Activated naive CD8-positive, alpha-beta T cell treated with anti-CD3 and anti-CD28 coated beads for 36 hours (primary cell): ENCODE results near the gene PCDHGB2. TPM values are rescaled to one million over a fixed set of nuclear protein-coding genes. Genes with fewer than 3 reads are reported as not detected.
"Not testable (repeated sequence)": the region's sequence is repeated elsewhere in the genome, so short reads cannot be mapped to it uniquely, and the experiment has no call there.

Source experiments
- DNase-seq: peaks from one replicate; pipeline ENCODE4 v3.0.0; 2021
- H3K27ac Mint-ChIP-seq: one replicate; pipeline ENCODE4 v1.8.0; 2022; ENCODE audit warnings: mild to moderate bottlenecking, moderate library complexity, mixed read lengths
- H3K27me3 Mint-ChIP-seq: one replicate; pipeline ENCODE4 v1.8.0; 2022; ENCODE audit warnings: mild to moderate bottlenecking, mixed read lengths
- H3K36me3 Mint-ChIP-seq: one replicate; pipeline ENCODE4 v1.8.0; 2021; ENCODE audit warnings: mild to moderate bottlenecking, mixed read lengths
- H3K4me1 Mint-ChIP-seq: one replicate; pipeline ENCODE4 v1.8.0; 2021; ENCODE audit warnings: mixed read lengths
- H3K4me3 Mint-ChIP-seq: one replicate; pipeline ENCODE4 v1.8.0; 2022; ENCODE audit warnings: mild to moderate bottlenecking, moderate library complexity, mixed read lengths
- H3K9me3 Mint-ChIP-seq: one replicate; pipeline ENCODE4 v1.8.0; 2022; ENCODE audit warnings: mixed read lengths
- total RNA-seq, 2 experiments: library from RNA; stranded (reverse); gene quantifications; one replicate each; pipeline ENCODE4 v1.2.3, GENCODE V29; 2021

Gene PCDHGB2
- total RNA-seq, 2 experiments from 2014 or later, result 0.10 TPM; not detected in 1

- Mint-ChIP-seq H3K4me1 (no peaks in the 10 kb centered on the region), H3K9me3 (peaks cover 48% of the 10 kb centered on the region), H3K36me3 (peaks cover 26% of the 10 kb centered on the region), H3K27me3 (peaks cover 84% of the 10 kb centered on the region), H3K4me3 (no peak overlapping the region), H3K27ac (no peak overlapping the region)
- no peak for DNase-seq
Measured at GRCh38 chr5:141389153-141390042, 29.6 kb downstream of the PCDHGB2 start.

GRCh38 chr5:141392429-141393198 is 32.8 kb downstream of the PCDHGB2 start, which contains the start of gene PCDHGA8:
TSS of gene PCDHGA8 (plus strand) at chr5:141392633. CDS start at chr5:141392814, 181 bp downstream.
- Mint-ChIP-seq H3K36me3 (peaks cover 24% of the 10 kb centered on the region), H3K27me3 (peaks cover 82% of the 10 kb centered on the region), H3K9me3 (peaks cover 35% of the 10 kb centered on the region), H3K27ac (no peak within 1 kb of the TSS), H3K4me1 (no peaks in the 10 kb centered on the region), H3K4me3 (no peak within 1 kb of the TSS)
- no peak for DNase-seq

GRCh38 chr5:141393267-141393666 is 33.5 kb downstream of the PCDHGB2 start:
- DNase-seq, result no peak
- H3K27ac Mint-ChIP-seq, result no peak overlapping the region
- H3K4me3 Mint-ChIP-seq, result no peak overlapping the region
- peaks cover 33% of the 10 kb centered on the region for H3K9me3 Mint-ChIP-seq
- peaks cover 23% of the 10 kb centered on the region for H3K36me3 Mint-ChIP-seq
- no peaks in the 10 kb centered on the region for H3K4me1 Mint-ChIP-seq
- H3K27me3 Mint-ChIP-seq, result peaks cover 82% of the 10 kb centered on the region

GRCh38 chr5:141394401-141395187 is 34.8 kb downstream of the PCDHGB2 start:
- H3K9me3 Mint-ChIP-seq, result peaks cover 33% of the 10 kb centered on the region
- peaks cover 82% of the 10 kb centered on the region for H3K27me3 Mint-ChIP-seq
- not testable (repeated sequence) for H3K4me1 Mint-ChIP-seq, DNase-seq, H3K4me3 Mint-ChIP-seq, H3K27ac Mint-ChIP-seq
- peaks cover 20% of the 10 kb centered on the region for H3K36me3 Mint-ChIP-seq

- H3K4me1 Mint-ChIP-seq, H3K27ac Mint-ChIP-seq: not testable (repeated sequence)
- peaks cover 21% of the 10 kb centered on the region for H3K36me3 Mint-ChIP-seq
- peak within 1 kb of the TSS; percentile 61 for H3K4me3 Mint-ChIP-seq
- peaks cover 81% of the 10 kb centered on the region for H3K27me3 Mint-ChIP-seq
- peak; percentile 53 for DNase-seq
- peaks cover 30% of the 10 kb centered on the region for H3K9me3 Mint-ChIP-seq
Measured at GRCh38 chr5:141397756-141398551, 38.2 kb downstream of the PCDHGB2 start, which contains the start of gene PCDHGB5. TSS of gene PCDHGB5 (plus strand) at chr5:141397947. CDS start at chr5:141398128, 181 bp downstream.

- Mint-ChIP-seq H3K36me3 (peaks cover 18% of the 10 kb centered on the region), H3K27me3 (peaks cover 82% of the 10 kb centered on the region), H3K4me1 (peaks cover 1% of the 10 kb centered on the region), H3K9me3 (peaks cover 27% of the 10 kb centered on the region), H3K27ac (no peak overlapping the region), H3K4me3 (no peak overlapping the region)
- no peak for DNase-seq
Measured at GRCh38 chr5:141398608-141399007, 38.8 kb downstream of the PCDHGB2 start.

- Mint-ChIP-seq H3K4me3 (no peak overlapping the region), H3K4me1 (peaks cover 1% of the 10 kb centered on the region), H3K9me3 (peaks cover 21% of the 10 kb centered on the region), H3K27me3 (peaks cover 82% of the 10 kb centered on the region), H3K27ac (no peak overlapping the region), H3K36me3 (peaks cover 15% of the 10 kb centered on the region)
- no peak for DNase-seq
Measured at GRCh38 chr5:141399555-141400258, 39.9 kb downstream of the PCDHGB2 start.

- Mint-ChIP-seq H3K9me3 (peaks cover 25% of the 10 kb centered on the region), H3K27ac (peak within 1 kb of the TSS; percentile 34), H3K27me3 (peaks cover 82% of the 10 kb centered on the region), H3K4me3 (peak within 1 kb of the TSS; percentile 52), H3K4me1 (peaks cover 1% of the 10 kb centered on the region), H3K36me3 (peaks cover 15% of the 10 kb centered on the region)
- no peak for DNase-seq
Measured at GRCh38 chr5:141402553-141403243, 42.9 kb downstream of the PCDHGB2 start, which contains the start of gene PCDHGA9. TSS of gene PCDHGA9 (plus strand) at chr5:141402778. CDS start at chr5:141402953, 175 bp downstream.

- H3K4me3 Mint-ChIP-seq, result no peak overlapping the region
- peaks cover 1% of the 10 kb centered on the region for H3K4me1 Mint-ChIP-seq
- DNase-seq, result no peak
- H3K27me3 Mint-ChIP-seq, result peaks cover 85% of the 10 kb centered on the region
- H3K27ac Mint-ChIP-seq, result no peak overlapping the region
- peaks cover 27% of the 10 kb centered on the region for H3K9me3 Mint-ChIP-seq
- peaks cover 17% of the 10 kb centered on the region for H3K36me3 Mint-ChIP-seq
Measured at GRCh38 chr5:141403387-141403786, 43.6 kb downstream of the PCDHGB2 start.

- peak; percentile 49 for DNase-seq
- H3K4me1 Mint-ChIP-seq, H3K27ac Mint-ChIP-seq: not testable (repeated sequence)
- Mint-ChIP-seq H3K27me3 (peaks cover 85% of the 10 kb centered on the region), H3K9me3 (peaks cover 23% of the 10 kb centered on the region), H3K36me3 (peaks cover 15% of the 10 kb centered on the region), H3K4me3 (peak within 1 kb of the TSS; percentile 45)
Measured at GRCh38 chr5:141407790-141408505, 48.2 kb downstream of the PCDHGB2 start, which contains the start of gene PCDHGB6. TSS of gene PCDHGB6 (plus strand) at chr5:141408021. CDS start at chr5:141408203, 182 bp downstream.

GRCh38 chr5:141409598-141410306 is 50.0 kb downstream of the PCDHGB2 start:
- no peak overlapping the region for H3K27ac Mint-ChIP-seq
- H3K4me1 Mint-ChIP-seq, result peaks cover 4% of the 10 kb centered on the region
- peaks cover 20% of the 10 kb centered on the region for H3K36me3 Mint-ChIP-seq
- DNase-seq, result no peak
- H3K9me3 Mint-ChIP-seq, result peaks cover 31% of the 10 kb centered on the region
- H3K27me3 Mint-ChIP-seq, result peaks cover 87% of the 10 kb centered on the region
- no peak overlapping the region for H3K4me3 Mint-ChIP-seq

GRCh38 chr5:141411575-141411974 is 51.8 kb downstream of the PCDHGB2 start:
- Mint-ChIP-seq H3K27ac (no peak overlapping the region), H3K4me3 (no peak overlapping the region), H3K4me1 (peaks cover 4% of the 10 kb centered on the region), H3K36me3 (peaks cover 20% of the 10 kb centered on the region), H3K27me3 (peaks cover 86% of the 10 kb centered on the region), H3K9me3 (peaks cover 28% of the 10 kb centered on the region)
- no peak for DNase-seq
